Activated T-cell treated with anti-CD3 and anti-CD28 coated beads for 1 hour (primary cell): ENCODE results near the gene CEACAM19.
A peak's percentile ranks its signal among the peaks of the same experiment; 100 is the strongest.
"Not testable (repeated sequence)": the region's sequence is repeated elsewhere in the genome, so short reads cannot be mapped to it uniquely, and the experiment has no call there.

Experiments used
- DNase-seq: peaks from one replicate; pipeline ENCODE4 v3.0.0-alpha.2; 2020; ENCODE audit warnings: low read depth

CEACAM19 gene

GRCh38 chr19:44675521-44675920 is 4.2 kb downstream of the CEACAM19 start:
- no peak for DNase-seq

- DNase-seq = no peak
Measured at GRCh38 chr19:44677019-44677811, 5.9 kb downstream of the CEACAM19 start.

- DNase-seq = no peak
Measured at GRCh38 chr19:44680536-44680935, 9.3 kb downstream of the CEACAM19 start.

GRCh38 chr19:44681992-44682790 is 10.9 kb downstream of the CEACAM19 start:
- no peak for DNase-seq

GRCh38 chr19:44682807-44683206 is 11.5 kb downstream of the CEACAM19 start:
- DNase-seq = no peak

GRCh38 chr19:44683434-44684210 is 12.3 kb downstream of the CEACAM19 start:
- DNase-seq = no peak

- DNase-seq = not testable (repeated sequence)
Measured at GRCh38 chr19:44684396-44684795, 13.1 kb downstream of the CEACAM19 start.

- no peak for DNase-seq
Measured at GRCh38 chr19:44684892-44685863, 13.9 kb downstream of the CEACAM19 start.

- DNase-seq = no peak
Measured at GRCh38 chr19:44685877-44686276, 14.6 kb downstream of the CEACAM19 start.

GRCh38 chr19:44686896-44687295 is 15.6 kb downstream of the CEACAM19 start:
- DNase-seq = no peak

GRCh38 chr19:44687888-44688287 is 16.6 kb downstream of the CEACAM19 start:
- no peak for DNase-seq

- peak; percentile 84 for DNase-seq
Measured at GRCh38 chr19:44689290-44690130, 18.2 kb downstream of the CEACAM19 start.

- no peak for DNase-seq
Measured at GRCh38 chr19:44690131-44690440, 18.8 kb downstream of the CEACAM19 start.

GRCh38 chr19:44692379-44692721 is 21.1 kb downstream of the CEACAM19 start:
- DNase-seq = no peak

GRCh38 chr19:44694184-44694579 is 22.9 kb downstream of the CEACAM19 start:
- DNase-seq = no peak

- DNase-seq = no peak
Measured at GRCh38 chr19:44696939-44697669, 25.8 kb downstream of the CEACAM19 start.

GRCh38 chr19:44697670-44698034 is 26.4 kb downstream of the CEACAM19 start:
- no peak for DNase-seq

GRCh38 chr19:44698492-44699201 is 27.4 kb downstream of the CEACAM19 start, which contains the start of gene CEACAM16:
Gene CEACAM16, plus strand, starts transcription at chr19:44699151. Its CDS starts 2,306 bp downstream, at chr19:44701457.
- DNase-seq = no peak

GRCh38 chr19:44700547-44700946 is 29.3 kb downstream of the CEACAM19 start:
- DNase-seq = no peak
